OCI-LY3 (cell line): ENCODE measurements around the gene WFIKKN2.

ENCODE experiments used
- H2AFZ ChIP-seq: fragments of 200-600, 300-600 bp; shearing (Covaris generic); 2 replicates; pipeline ENCODE4 v1.6.0; 2014; ENCODE audit warnings: antibody characterized with exemption, low read depth, low read length
- H3K27ac ChIP-seq: fragments of 200-600, 300-600 bp; sonication (generic); 2 replicates; pipeline ENCODE4 v1.5.1; 2014; ENCODE audit warnings: mild to moderate bottlenecking, low read length, moderate library complexity, mixed read lengths
- H3K27me3 ChIP-seq: fragments of 200-600, 300-600 bp; sonication (generic); 2 replicates; pipeline ENCODE4 v1.6.1; 2014; ENCODE audit warnings: low read depth, low read length, mixed read lengths
- H3K36me3 ChIP-seq: fragments of 200-600, 300-600 bp; sonication (generic); replicated peaks from 2 replicates; pipeline ENCODE3; 2014; ENCODE audit warnings: low read depth, low read length, mixed read lengths
- H3K4me1 ChIP-seq: fragments of 300-600, 200-600 bp; sonication (generic); 2 replicates; pipeline ENCODE4 v1.6.1; 2014; ENCODE audit warnings: low read length, mixed read lengths
- H3K4me2 ChIP-seq: fragments of 200-600, 300-600 bp; sonication (generic); 2 replicates; pipeline ENCODE4 v1.6.1; 2014; ENCODE audit warnings: low read length, mixed read lengths
- H3K4me3 ChIP-seq: fragments of 300-600, 200-600 bp; sonication (generic); 2 replicates; pipeline ENCODE4 v1.5.1; 2014; ENCODE audit warnings: antibody characterized with exemption, mild to moderate bottlenecking, low read length, moderate library complexity
- H3K79me2 ChIP-seq: fragments of 300-600, 200-600 bp; shearing (Covaris generic); 2 replicates; pipeline ENCODE4 v1.6.1; 2014; ENCODE audit warnings: mild to moderate bottlenecking, low read length, mixed read lengths
- H3K9ac ChIP-seq: fragments of 300-600, 200-600 bp; shearing (Covaris generic); 2 replicates; pipeline ENCODE4 v1.6.0; 2014; ENCODE audit warnings: mild to moderate bottlenecking, low read length, moderate library complexity
- H3K9me3 ChIP-seq: fragments of 200-600, 300-600 bp; shearing (Covaris generic); 2 replicates; pipeline ENCODE4 v1.6.1; 2014; ENCODE audit warnings: low read length, mixed read lengths; ENCODE audit not compliant: insufficient read depth
- H4K20me1 ChIP-seq: fragments of 200-600, 300-600 bp; sonication (generic); 2 replicates; pipeline ENCODE4 v1.6.1; 2016; ENCODE audit warnings: low read length, mixed read lengths; ENCODE audit not compliant: insufficient read depth
- EZH2phosphoT487 ChIP-seq: fragments of 200-600 bp; shearing (Covaris generic); IDR thresholded peaks from 2 replicates; pipeline ENCODE4 v1.6.1; 2018; ENCODE audit warnings: antibody characterized with exemption, mixed run types, low read depth
- TF ChIP-seq, protein P1 (sequence below): fragments of 200-600, 300-600 bp; sonication (generic); IDR thresholded peaks from 2 replicates; pipeline ENCODE4 v1.5.1; 2014; ENCODE audit warnings: antibody characterized with exemption, low read length, low read depth

The WFIKKN2 gene

DNA sequence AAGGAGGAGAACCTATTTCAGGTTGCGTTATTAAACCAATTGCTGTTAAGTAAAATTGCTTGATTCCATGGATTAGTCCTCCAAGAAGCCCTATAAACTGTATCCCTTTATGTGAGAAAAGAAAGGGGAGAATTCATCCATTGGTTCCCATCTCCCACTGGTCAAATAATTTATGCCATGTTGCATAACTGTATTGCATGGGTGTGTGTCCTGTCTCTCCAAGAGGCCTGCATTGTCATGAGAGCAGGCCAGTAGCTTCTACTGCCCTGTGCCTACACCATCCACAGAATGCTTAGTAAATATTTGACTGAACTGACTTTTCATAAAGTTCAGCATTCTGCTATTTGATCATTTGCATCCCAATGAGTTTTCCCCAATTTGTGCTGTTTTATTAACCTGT lies 42.5 kb downstream of the WFIKKN2 start:
- Histone ChIP-seq H3K4me1 (peaks cover 3% of the 10 kb centered on the region), H3K9ac (no peak overlapping the region), H3K36me3 (no peaks in the 10 kb centered on the region), H3K9me3 (no peaks in the 10 kb centered on the region), H2AFZ (no peak overlapping the region), H3K79me2 (no peaks in the 10 kb centered on the region), H4K20me1 (no peaks in the 10 kb centered on the region), H3K27me3 (no peaks in the 10 kb centered on the region), H3K27ac (no peak overlapping the region), H3K4me2 (no peak overlapping the region), H3K4me3 (no peak overlapping the region)
- TF ChIP-seq EZH2phosphoT487 = no peak
- TF ChIP-seq, protein P1, sequence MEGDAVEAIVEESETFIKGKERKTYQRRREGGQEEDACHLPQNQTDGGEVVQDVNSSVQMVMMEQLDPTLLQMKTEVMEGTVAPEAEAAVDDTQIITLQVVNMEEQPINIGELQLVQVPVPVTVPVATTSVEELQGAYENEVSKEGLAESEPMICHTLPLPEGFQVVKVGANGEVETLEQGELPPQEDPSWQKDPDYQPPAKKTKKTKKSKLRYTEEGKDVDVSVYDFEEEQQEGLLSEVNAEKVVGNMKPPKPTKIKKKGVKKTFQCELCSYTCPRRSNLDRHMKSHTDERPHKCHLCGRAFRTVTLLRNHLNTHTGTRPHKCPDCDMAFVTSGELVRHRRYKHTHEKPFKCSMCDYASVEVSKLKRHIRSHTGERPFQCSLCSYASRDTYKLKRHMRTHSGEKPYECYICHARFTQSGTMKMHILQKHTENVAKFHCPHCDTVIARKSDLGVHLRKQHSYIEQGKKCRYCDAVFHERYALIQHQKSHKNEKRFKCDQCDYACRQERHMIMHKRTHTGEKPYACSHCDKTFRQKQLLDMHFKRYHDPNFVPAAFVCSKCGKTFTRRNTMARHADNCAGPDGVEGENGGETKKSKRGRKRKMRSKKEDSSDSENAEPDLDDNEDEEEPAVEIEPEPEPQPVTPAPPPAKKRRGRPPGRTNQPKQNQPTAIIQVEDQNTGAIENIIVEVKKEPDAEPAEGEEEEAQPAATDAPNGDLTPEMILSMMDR = no peak

DNA sequence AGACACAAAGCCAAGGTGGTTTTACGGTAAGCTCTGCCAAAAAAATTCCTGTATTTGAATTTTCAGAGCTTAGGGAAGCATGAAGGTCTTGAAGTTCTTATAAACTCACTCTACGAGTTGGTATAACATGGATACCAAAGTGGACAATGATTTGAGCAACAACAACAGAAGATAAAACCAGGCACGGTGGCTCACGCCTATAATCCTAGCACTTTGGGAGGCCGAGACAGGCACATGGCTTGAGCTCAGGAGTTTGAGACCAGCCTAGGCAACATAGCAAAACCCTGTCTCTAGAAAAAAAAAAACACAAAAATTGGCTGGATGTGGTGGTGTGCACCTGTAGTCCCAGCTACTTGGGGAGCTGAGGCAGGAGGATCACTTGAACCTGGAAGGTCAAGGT lies 43.7 kb downstream of the WFIKKN2 start:
- H3K27me3 ChIP-seq = no peaks in the 10 kb centered on the region
- no peak overlapping the region for H3K4me2 ChIP-seq
- H3K4me3 ChIP-seq = no peak overlapping the region
- no peaks in the 10 kb centered on the region for H3K9me3 ChIP-seq
- H3K36me3 ChIP-seq = no peaks in the 10 kb centered on the region
- no peak overlapping the region for H2AFZ ChIP-seq
- no peak overlapping the region for H3K27ac ChIP-seq
- TF ChIP-seq, protein P1 = no peak
- no peak for TF ChIP-seq EZH2phosphoT487
- H3K9ac ChIP-seq = no peak overlapping the region
- H4K20me1 ChIP-seq = no peaks in the 10 kb centered on the region
- H3K4me1 ChIP-seq = peaks cover 5% of the 10 kb centered on the region; the same call in 1 of the 2 replicates
- H3K79me2 ChIP-seq = no peaks in the 10 kb centered on the region

DNA sequence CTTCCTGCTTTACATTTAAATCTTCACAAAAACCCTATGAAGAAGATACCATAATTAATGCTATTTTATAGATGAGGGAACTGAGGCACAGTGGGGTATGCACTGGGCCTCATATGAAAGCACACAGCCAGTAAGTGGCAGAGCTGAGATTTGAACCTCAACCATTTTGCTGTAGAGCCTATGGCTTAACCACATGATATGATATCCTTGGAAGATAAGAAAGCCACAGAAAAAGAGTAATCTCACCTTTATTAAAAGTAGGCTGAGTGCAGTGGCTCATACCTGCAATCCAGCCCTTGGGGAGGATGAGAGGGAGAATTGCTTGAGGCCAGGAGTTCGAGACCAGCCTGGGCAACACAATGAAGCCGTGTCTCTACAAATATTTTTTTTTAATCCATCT lies 45.8 kb downstream of the WFIKKN2 start:
- Histone ChIP-seq H4K20me1 (no peaks in the 10 kb centered on the region), H3K9ac (no peak overlapping the region)
- TF ChIP-seq EZH2phosphoT487 = no peak
- TF ChIP-seq, protein P1 = no peak

DNA sequence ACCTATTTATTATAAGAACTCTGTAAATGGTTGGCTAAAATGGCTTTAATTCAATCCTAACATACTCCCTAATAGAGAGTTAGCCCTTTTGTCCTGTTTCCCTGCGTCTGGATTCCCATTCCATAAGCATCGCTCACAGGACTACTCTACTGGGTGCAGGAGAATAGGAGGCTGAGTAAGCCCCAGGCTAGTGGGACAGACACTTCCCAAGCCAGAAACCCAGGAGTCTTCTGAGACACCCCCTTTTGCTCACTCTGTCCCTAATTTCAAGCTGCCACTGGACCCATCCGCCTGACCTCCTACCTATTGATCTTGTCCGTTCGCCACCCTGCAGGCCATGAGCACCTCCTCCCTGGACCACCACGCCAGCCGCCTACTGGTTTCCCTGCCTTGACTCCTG lies 47.5 kb downstream of the WFIKKN2 start:
- TF ChIP-seq EZH2phosphoT487 = no peak
- TF ChIP-seq, protein P1 = no peak
- Histone ChIP-seq H2AFZ (no peak overlapping the region), H3K4me2 (no peak overlapping the region)

More for the DNA sequence above, 45.8 kb downstream of the WFIKKN2 start:
- Histone ChIP-seq H3K9me3 (no peaks in the 10 kb centered on the region), H3K79me2 (no peaks in the 10 kb centered on the region), H3K4me1 (peaks cover 6% of the 10 kb centered on the region; the same call in 1 of the 2 replicates), H3K36me3 (no peaks in the 10 kb centered on the region), H3K4me2 (no peak overlapping the region), H2AFZ (no peak overlapping the region), H3K27ac (no peak overlapping the region), H3K27me3 (no peaks in the 10 kb centered on the region), H3K4me3 (no peak overlapping the region)

More for the DNA sequence above, 47.5 kb downstream of the WFIKKN2 start:
- no peaks in the 10 kb centered on the region for H4K20me1 ChIP-seq
- H3K27me3 ChIP-seq = no peaks in the 10 kb centered on the region
- no peak overlapping the region for H3K4me3 ChIP-seq
- no peaks in the 10 kb centered on the region for H3K79me2 ChIP-seq
- H3K9me3 ChIP-seq = no peaks in the 10 kb centered on the region
- H3K4me1 ChIP-seq = peaks cover 15% of the 10 kb centered on the region
- no peaks in the 10 kb centered on the region for H3K36me3 ChIP-seq
- H3K9ac ChIP-seq = no peak overlapping the region
- H3K27ac ChIP-seq = no peak overlapping the region
